MM.1S (cell line): ENCODE measurements around the gene ERI3.

Experiments used
- DNase-seq: peaks from one replicate; pipeline ENCODE4 v3.0.0-alpha.2; 2015
- H2AFZ ChIP-seq: fragments of 300-600 bp; sonication (generic); 2 replicates; pipeline ENCODE4 v1.6.0; 2016; ENCODE audit warnings: antibody characterized with exemption, low read length
- H3F3A ChIP-seq: fragments of 300-600 bp; sonication (generic); 2 replicates; pipeline ENCODE4 v1.6.1; 2016; ENCODE audit warnings: mild to moderate bottlenecking, antibody characterized with exemption, low read length, moderate library complexity, mixed read lengths; ENCODE audit not compliant: insufficient read depth
- H3K27ac ChIP-seq: fragments of 300-600 bp; sonication (generic); 2 replicates; pipeline ENCODE4 v1.5.1; 2016; ENCODE audit warnings: mild to moderate bottlenecking, low read length
- H3K27me3 ChIP-seq: fragments of 300-600 bp; sonication (generic); replicated peaks from 2 replicates; pipeline ENCODE4 v1.6.0; 2016; ENCODE audit warnings: low read length; ENCODE audit not compliant: insufficient read depth
- H3K36me3 ChIP-seq: fragments of 300-600 bp; sonication (generic); replicated peaks from 2 replicates; pipeline ENCODE4 v1.6.1; 2016; ENCODE audit warnings: mild to moderate bottlenecking, low read length, mixed read lengths; ENCODE audit not compliant: insufficient read depth
- H3K4me1 ChIP-seq: fragments of 300-600 bp; sonication (generic); 2 replicates; pipeline ENCODE4 v1.6.1; 2016; ENCODE audit warnings: low read length, mixed read lengths
- H3K4me2 ChIP-seq: fragments of 300-600 bp; sonication (generic); 2 replicates; pipeline ENCODE4 v1.6.0; 2016; ENCODE audit warnings: low read depth, low read length
- H3K4me3 ChIP-seq: fragments of 300-600 bp; sonication (generic); 2 replicates; pipeline ENCODE4 v1.5.1; 2016; ENCODE audit warnings: low read length, mixed read lengths
- H3K79me2 ChIP-seq: fragments of 300-600 bp; sonication (generic); 2 replicates; pipeline ENCODE4 v1.6.1; 2016; ENCODE audit warnings: mixed run types, low read length, mixed read lengths
- H3K9ac ChIP-seq: fragments of 300-600 bp; sonication (generic); 2 replicates; pipeline ENCODE4 v1.6.1; 2016; ENCODE audit warnings: low read length, mixed read lengths
- H3K9me2 ChIP-seq: fragments of 300-600 bp; sonication (generic); replicated peaks from 2 replicates; pipeline ENCODE4 v1.6.1; 2016; ENCODE audit warnings: mild to moderate bottlenecking, low read length, mixed read lengths; ENCODE audit not compliant: insufficient read depth
- H3K9me3 ChIP-seq: fragments of 300-600 bp; sonication (generic); replicated peaks from 2 replicates; pipeline ENCODE4 v1.6.1; 2016; ENCODE audit warnings: mild to moderate bottlenecking, low read length, mixed read lengths; ENCODE audit not compliant: insufficient read depth
- H4K20me1 ChIP-seq: fragments of 300-600 bp; sonication (generic); 2 replicates; pipeline ENCODE4 v1.6.1; 2016; ENCODE audit warnings: mild to moderate bottlenecking, low read length, moderate library complexity, mixed read lengths; ENCODE audit not compliant: insufficient read depth
- EZH2 ChIP-seq: fragments of 300-600 bp; sonication (generic); optimal IDR thresholded peaks from 2 replicates; pipeline ENCODE3; 2017; ENCODE audit warnings: low read depth, mild to moderate bottlenecking, antibody characterized with exemption, low read length, mixed read lengths
- EZH2phosphoT487 ChIP-seq: fragments of 300-600 bp; sonication (generic); IDR thresholded peaks from 2 replicates; pipeline ENCODE4 v1.6.1; 2018; ENCODE audit warnings: antibody characterized with exemption, low read length
- TF ChIP-seq, protein P1 (sequence below): fragments of 300-600 bp; sonication (generic); IDR thresholded peaks from 2 replicates; pipeline ENCODE4 v1.5.1; 2016; ENCODE audit warnings: antibody characterized with exemption, low read length, mixed read lengths

ERI3 gene

DNA sequence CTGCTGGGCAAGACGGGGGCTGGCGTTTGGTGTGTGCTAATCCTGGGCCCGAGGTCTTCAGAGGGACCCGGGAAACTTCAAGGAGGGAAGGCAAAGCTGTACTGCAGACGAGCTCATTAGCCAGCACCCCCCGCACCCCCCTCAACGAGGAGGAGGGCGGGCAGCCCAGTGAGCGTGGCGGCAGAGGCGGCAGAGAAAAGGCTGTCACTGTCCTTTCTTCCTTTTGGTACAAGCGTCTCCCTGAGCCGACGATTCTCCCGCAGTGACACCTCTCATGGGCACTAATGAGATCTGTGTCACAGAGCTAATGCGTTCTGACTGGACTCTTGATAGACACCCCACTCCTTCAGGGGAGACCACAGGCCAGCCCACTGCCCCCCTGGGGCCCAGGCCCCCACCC is 112.3 kb downstream of the ERI3 start:
- no peaks in the 10 kb centered on the region for H3K79me2 ChIP-seq
- H3K36me3 ChIP-seq = no peaks in the 10 kb centered on the region

DNA sequence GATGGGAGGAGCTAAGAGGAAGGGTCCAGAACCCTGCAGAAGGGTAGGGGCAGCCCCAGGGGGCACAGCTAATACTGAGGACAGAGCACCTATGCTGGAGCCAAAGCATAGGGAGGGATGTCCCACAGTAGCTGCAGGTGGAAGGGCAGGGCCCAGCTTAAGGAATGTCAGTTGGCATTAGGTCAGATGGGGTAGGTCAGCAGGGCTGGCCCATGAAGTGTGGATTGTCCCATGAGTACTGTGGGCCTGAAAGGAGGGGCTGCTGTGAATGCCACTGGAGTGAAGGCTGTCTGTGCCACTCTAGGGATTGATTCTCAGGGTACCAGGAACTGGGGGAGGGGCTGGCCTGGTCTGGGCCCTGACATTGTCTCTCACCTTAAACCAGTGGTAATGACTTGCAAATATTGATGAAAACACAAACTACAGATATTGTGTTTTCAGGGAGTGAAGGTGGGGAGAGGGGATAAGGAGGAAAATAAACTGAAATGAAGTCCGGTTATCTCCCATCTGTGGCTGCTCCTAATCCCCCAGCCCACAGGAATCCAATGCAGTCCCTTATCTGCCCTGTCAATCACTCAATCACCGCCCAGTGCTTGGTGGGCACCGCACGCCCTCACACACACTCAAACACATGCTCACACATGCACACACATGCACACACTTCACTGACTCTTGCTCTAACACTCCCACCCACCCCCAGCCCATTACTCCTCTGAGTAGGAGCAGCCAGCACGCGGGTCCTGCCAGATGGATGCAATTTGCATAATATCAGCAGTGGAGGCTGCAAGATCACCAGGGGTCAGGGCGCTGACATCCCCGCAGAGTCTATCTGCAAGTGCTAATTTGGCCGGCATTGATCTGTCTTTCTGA is 114.0 kb downstream of the ERI3 start:
- no peaks in the 10 kb centered on the region for H3K79me2 ChIP-seq
- TF ChIP-seq EZH2 (no peak), EZH2phosphoT487 (no peak)
- TF ChIP-seq, protein P1, sequence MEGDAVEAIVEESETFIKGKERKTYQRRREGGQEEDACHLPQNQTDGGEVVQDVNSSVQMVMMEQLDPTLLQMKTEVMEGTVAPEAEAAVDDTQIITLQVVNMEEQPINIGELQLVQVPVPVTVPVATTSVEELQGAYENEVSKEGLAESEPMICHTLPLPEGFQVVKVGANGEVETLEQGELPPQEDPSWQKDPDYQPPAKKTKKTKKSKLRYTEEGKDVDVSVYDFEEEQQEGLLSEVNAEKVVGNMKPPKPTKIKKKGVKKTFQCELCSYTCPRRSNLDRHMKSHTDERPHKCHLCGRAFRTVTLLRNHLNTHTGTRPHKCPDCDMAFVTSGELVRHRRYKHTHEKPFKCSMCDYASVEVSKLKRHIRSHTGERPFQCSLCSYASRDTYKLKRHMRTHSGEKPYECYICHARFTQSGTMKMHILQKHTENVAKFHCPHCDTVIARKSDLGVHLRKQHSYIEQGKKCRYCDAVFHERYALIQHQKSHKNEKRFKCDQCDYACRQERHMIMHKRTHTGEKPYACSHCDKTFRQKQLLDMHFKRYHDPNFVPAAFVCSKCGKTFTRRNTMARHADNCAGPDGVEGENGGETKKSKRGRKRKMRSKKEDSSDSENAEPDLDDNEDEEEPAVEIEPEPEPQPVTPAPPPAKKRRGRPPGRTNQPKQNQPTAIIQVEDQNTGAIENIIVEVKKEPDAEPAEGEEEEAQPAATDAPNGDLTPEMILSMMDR = no peak
- no peaks in the 10 kb centered on the region for H3K36me3 ChIP-seq
- no peaks in the 10 kb centered on the region for H3K4me1 ChIP-seq
- no peaks in the 10 kb centered on the region for H3F3A ChIP-seq
- no peak for DNase-seq
- no peaks in the 10 kb centered on the region for H3K9me2 ChIP-seq
- no peak overlapping the region for H3K9ac ChIP-seq
- H3K9me3 ChIP-seq = no peaks in the 10 kb centered on the region
- no peaks in the 10 kb centered on the region for H4K20me1 ChIP-seq
- H3K4me2 ChIP-seq = no peak overlapping the region
- H2AFZ ChIP-seq = no peak overlapping the region
- H3K27me3 ChIP-seq = no peaks in the 10 kb centered on the region
- H3K4me3 ChIP-seq = no peak overlapping the region
- H3K27ac ChIP-seq = no peak overlapping the region

More for the DNA sequence above, 112.3 kb downstream of the ERI3 start:
- Histone ChIP-seq H3K9ac (no peak overlapping the region), H3K27me3 (no peaks in the 10 kb centered on the region), H3K4me3 (no peak overlapping the region), H3K27ac (no peak overlapping the region), H3K9me2 (no peaks in the 10 kb centered on the region), H2AFZ (no peak overlapping the region), H3F3A (no peaks in the 10 kb centered on the region), H3K9me3 (no peaks in the 10 kb centered on the region), H3K4me1 (no peaks in the 10 kb centered on the region), H3K4me2 (no peak overlapping the region), H4K20me1 (no peaks in the 10 kb centered on the region)
- TF ChIP-seq EZH2phosphoT487 (no peak), EZH2 (no peak)
- TF ChIP-seq, protein P1 = no peak
- no peak for DNase-seq

DNA sequence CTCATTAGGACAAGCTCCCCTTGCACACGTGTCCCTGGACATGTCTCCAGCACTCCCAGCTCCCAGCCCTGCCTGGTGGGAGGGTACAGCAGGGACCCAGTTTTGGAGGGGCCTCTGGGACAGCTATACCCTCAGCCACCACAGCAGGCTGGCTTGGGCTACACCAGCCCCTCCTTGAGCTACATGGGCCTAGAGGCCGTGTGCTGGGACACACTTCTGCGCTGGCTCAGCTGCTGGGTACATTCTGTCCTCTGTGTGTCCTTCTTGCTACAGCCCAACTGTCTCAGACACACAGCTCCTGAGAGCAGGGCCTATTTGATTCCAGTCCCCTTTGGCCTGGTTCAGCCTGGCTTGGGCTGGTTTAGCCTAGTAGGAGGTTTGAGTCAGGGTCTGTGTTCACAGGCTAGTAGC is 115.1 kb downstream of the ERI3 start:
- H3K4me1 ChIP-seq = no peaks in the 10 kb centered on the region
- no peak overlapping the region for H2AFZ ChIP-seq
- H3F3A ChIP-seq = no peaks in the 10 kb centered on the region
- no peak overlapping the region for H3K9ac ChIP-seq
- H3K4me3 ChIP-seq = no peak overlapping the region
- no peak overlapping the region for H3K27ac ChIP-seq
- no peaks in the 10 kb centered on the region for H4K20me1 ChIP-seq
- no peaks in the 10 kb centered on the region for H3K9me2 ChIP-seq
- no peaks in the 10 kb centered on the region for H3K9me3 ChIP-seq
- H3K36me3 ChIP-seq = no peaks in the 10 kb centered on the region
- H3K27me3 ChIP-seq = no peaks in the 10 kb centered on the region
- H3K79me2 ChIP-seq = no peaks in the 10 kb centered on the region
- no peak overlapping the region for H3K4me2 ChIP-seq
- TF ChIP-seq EZH2phosphoT487 = no peak
- TF ChIP-seq, protein P1 = no peak
- no peak for TF ChIP-seq EZH2
- DNase-seq = no peak
